GM10266 (cell line): ENCODE results near the gene BEGAIN.

Experiments
- DNase-seq: peaks from one replicate; pipeline ENCODE4 v3.0.0; 2012; ENCODE audit errors: extremely low spot score
- TF ChIP-seq, protein P1 (sequence below): IDR thresholded peaks from 2 replicates; pipeline ENCODE4 v1.5.1; 2012; ENCODE audit warnings: mild to moderate bottlenecking, low read depth; ENCODE audit not compliant: control insufficient read depth, insufficient read depth; ENCODE audit errors: missing control alignments

The BEGAIN gene

GRCh38 chr14:100619396-100620254, 32.4 kb upstream of the BEGAIN start:
- DNase-seq: no peak
- TF ChIP-seq, protein P1, sequence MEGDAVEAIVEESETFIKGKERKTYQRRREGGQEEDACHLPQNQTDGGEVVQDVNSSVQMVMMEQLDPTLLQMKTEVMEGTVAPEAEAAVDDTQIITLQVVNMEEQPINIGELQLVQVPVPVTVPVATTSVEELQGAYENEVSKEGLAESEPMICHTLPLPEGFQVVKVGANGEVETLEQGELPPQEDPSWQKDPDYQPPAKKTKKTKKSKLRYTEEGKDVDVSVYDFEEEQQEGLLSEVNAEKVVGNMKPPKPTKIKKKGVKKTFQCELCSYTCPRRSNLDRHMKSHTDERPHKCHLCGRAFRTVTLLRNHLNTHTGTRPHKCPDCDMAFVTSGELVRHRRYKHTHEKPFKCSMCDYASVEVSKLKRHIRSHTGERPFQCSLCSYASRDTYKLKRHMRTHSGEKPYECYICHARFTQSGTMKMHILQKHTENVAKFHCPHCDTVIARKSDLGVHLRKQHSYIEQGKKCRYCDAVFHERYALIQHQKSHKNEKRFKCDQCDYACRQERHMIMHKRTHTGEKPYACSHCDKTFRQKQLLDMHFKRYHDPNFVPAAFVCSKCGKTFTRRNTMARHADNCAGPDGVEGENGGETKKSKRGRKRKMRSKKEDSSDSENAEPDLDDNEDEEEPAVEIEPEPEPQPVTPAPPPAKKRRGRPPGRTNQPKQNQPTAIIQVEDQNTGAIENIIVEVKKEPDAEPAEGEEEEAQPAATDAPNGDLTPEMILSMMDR: no peak

- no peak for DNase-seq
- TF ChIP-seq, protein P1: no peak
These were observed 31.6 kb upstream of the BEGAIN start for GRCh38 chr14:100618763-100619320.

- TF ChIP-seq, protein P1: no peak
- no peak for DNase-seq
These were observed 31.1 kb upstream of the BEGAIN start for GRCh38 chr14:100618318-100618693.

DNA sequence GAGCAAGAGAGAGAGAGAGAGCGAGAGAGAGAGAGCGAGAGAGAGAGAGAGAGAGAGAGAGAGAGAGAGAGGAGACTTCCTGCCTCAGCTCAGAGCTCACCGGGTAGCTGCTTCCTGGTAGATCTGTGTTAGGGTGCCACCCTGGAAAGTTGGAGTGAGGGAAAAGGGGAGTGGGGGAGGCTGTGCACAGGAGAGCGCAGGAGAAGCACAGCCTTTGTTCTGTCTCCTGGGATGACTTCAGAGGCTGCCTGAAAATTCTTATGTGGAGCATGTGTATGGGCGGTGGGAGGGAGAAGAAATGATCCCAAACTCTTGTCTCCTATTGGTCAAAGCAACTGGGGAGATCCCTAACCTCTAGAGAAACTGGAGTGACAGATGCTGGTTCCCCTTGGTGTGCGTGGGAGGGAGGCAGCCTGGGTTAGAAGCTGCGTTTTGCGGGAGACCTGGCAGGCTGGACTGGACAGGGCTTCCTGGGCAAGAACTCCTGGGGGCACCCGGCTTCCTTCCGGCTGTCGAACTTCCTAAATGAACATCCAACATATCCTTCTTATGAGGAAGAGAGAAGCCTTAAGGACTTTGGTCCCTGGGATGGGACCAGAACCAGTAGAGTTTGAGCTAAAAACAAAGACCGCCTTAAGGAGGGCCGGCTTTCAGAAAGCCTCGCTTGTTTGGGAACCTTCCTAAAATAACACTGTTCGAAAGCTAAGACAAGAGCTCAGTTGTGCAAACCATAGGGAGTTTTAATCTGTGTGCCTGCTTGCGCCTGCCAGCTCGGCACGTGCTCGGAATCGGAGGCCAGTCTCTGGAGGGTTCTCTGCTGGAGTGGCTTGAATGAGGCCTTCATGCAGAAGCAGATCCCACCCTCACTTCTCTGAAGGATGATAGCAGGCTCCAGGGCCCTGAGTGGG, 30.4 kb upstream of the BEGAIN start:
- no peak for DNase-seq
- TF ChIP-seq, protein P1: no peak

GRCh38 chr14:100616854-100617409, 29.7 kb upstream of the BEGAIN start:
- no peak for DNase-seq
- TF ChIP-seq, protein P1: no peak

DNA sequence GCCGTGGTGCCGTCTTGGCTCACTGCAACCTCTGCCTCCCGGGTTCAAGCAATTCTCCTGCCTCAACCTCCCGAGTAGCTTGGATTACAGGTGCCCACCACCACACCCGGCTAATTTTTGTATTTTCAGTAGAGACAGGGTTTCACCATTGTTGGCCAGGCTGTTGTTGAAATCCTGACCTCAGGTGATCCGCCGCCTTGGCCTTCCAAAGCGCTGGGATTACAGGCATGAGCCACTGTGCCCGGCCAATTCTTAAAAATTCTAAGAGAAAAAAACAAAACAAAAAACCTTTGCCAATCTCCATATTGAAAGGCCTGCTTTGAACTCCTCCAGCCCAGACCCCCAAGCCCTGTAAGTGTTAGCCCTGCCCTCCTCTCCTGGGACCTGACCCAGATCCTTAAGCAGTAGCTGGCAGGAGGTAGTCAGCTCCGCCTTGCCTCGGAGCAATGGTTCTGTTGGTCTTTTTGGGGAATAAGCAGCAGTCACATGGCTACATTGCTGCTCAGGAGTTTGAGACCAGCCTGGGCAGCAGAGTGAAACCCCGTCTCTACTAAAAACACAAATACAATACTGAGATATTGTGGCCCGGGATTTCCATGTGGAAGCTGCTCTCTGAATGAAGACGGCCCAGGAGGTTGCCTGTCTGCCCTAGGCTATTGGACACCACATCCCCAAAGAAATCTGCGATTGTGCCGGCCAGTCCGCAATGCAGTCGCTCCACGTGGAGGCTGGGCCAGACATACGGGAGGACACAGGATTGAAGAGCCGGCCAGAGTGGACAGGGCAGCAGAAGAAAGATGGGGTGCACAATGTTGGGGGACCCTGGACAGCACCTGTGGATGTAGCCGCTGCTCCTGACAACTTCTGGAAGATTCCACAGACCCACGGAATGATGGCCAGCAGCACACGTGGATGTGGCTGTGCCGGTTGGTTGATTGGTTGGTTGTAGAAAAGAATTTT, 28.8 kb upstream of the BEGAIN start:
- TF ChIP-seq, protein P1: no peak
- DNase-seq: no peak
